Neutrophil (primary cell): Measurements from ENCODE around the gene CALN1.

Source experiments
- H3K27ac ChIP-seq: fragments of 200-600 bp; sonication (generic); 2 replicates; pipeline ENCODE4 v1.5.1; 2016; ENCODE audit warnings: mild to moderate bottlenecking, moderate library complexity
- H3K27me3 ChIP-seq: fragments of 200-600 bp; sonication (generic); 2 replicates; pipeline ENCODE4 v1.6.0; 2016; ENCODE audit warnings: mild to moderate bottlenecking
- H3K36me3 ChIP-seq: fragments of 200-600 bp; sonication (generic); 2 replicates; pipeline ENCODE4 v1.5.1; 2017
- H3K4me1 ChIP-seq, 2 experiments: fragments of 200-600 bp in 1 of 2; sonication (generic) in 1 of 2; 1 replicate in 1 of 2; 2 replicates in 1 of 2; pipeline versions ENCODE4 v1.5.1 to v1.6.1; 2013 to 2016; ENCODE audit warnings: low read depth in 1 of 2, low read length in 1 of 2, mild to moderate bottlenecking in 1 of 2, moderate library complexity in 1 of 2; ENCODE audit not compliant: control insufficient read depth in 1 of 2, insufficient read depth in 1 of 2
- H3K4me3 ChIP-seq, 2 experiments: fragments of 200-600 bp in 1 of 2; sonication (generic) in 1 of 2; 1 replicate in 1 of 2; 2 replicates in 1 of 2; pipeline ENCODE4 v1.5.1; 2013 to 2016; ENCODE audit warnings: low read depth in 1 of 2, low read length in 1 of 2, mild to moderate bottlenecking in 1 of 2, moderate library complexity in 1 of 2
- H3K9me3 ChIP-seq: fragments of 200-600 bp; sonication (generic); 2 replicates; pipeline ENCODE4 v1.5.1; 2016
- CTCF ChIP-seq: fragments of 200-600 bp; sonication (generic); IDR thresholded peaks from 2 replicates; pipeline ENCODE4 v1.5.1; 2016; ENCODE audit warnings: antibody characterized with exemption

Gene CALN1

GRCh38 chr7:71984348-71984747, 427.8 kb downstream of the CALN1 start:
- no peak overlapping the region for H3K4me3 ChIP-seq
- H3K4me1 ChIP-seq, result no peaks in the 10 kb centered on the region
- no peak for TF ChIP-seq CTCF
- no peaks in the 10 kb centered on the region for H3K9me3 ChIP-seq
- no peak overlapping the region for H3K27ac ChIP-seq
- H3K36me3 ChIP-seq, result no peaks in the 10 kb centered on the region
- peaks cover 10% of the 10 kb centered on the region for H3K27me3 ChIP-seq

- Histone ChIP-seq H3K27ac (no peak overlapping the region), H3K9me3 (no peaks in the 10 kb centered on the region), H3K4me1 (no peaks in the 10 kb centered on the region), H3K36me3 (no peaks in the 10 kb centered on the region), H3K27me3 (peaks cover under 1% of the 10 kb centered on the region), H3K4me3 (no peak overlapping the region)
- TF ChIP-seq CTCF, result no peak
These were observed 429.3 kb downstream of the CALN1 start for GRCh38 chr7:71982851-71983250.

- no peak for TF ChIP-seq CTCF
These were observed 435.5 kb downstream of the CALN1 start for GRCh38 chr7:71976645-71977044.

GRCh38 chr7:71974611-71975010, 437.5 kb downstream of the CALN1 start:
- Histone ChIP-seq H3K27me3 (no peaks in the 10 kb centered on the region), H3K36me3 (no peaks in the 10 kb centered on the region), H3K4me3 (no peak overlapping the region), H3K4me1 (no peaks in the 10 kb centered on the region), H3K27ac (no peak overlapping the region), H3K9me3 (no peaks in the 10 kb centered on the region)
- no peak for TF ChIP-seq CTCF

More at GRCh38 chr7:71976645-71977044, 435.5 kb downstream of the CALN1 start:
- Histone ChIP-seq H3K36me3 (no peaks in the 10 kb centered on the region), H3K4me1 (no peaks in the 10 kb centered on the region), H3K27me3 (no peaks in the 10 kb centered on the region), H3K27ac (no peak overlapping the region), H3K4me3 (no peak overlapping the region), H3K9me3 (no peaks in the 10 kb centered on the region)

- Histone ChIP-seq H3K27me3 (no peaks in the 10 kb centered on the region), H3K9me3 (no peaks in the 10 kb centered on the region), H3K4me1 (no peaks in the 10 kb centered on the region), H3K36me3 (no peaks in the 10 kb centered on the region), H3K4me3 (no peak overlapping the region), H3K27ac (no peak overlapping the region)
- TF ChIP-seq CTCF, result no peak
These were observed 439.6 kb downstream of the CALN1 start for GRCh38 chr7:71972534-71972933.

- Histone ChIP-seq H3K27me3 (no peaks in the 10 kb centered on the region), H3K4me1 (no peaks in the 10 kb centered on the region), H3K27ac (no peak overlapping the region), H3K9me3 (no peaks in the 10 kb centered on the region), H3K4me3 (no peak overlapping the region), H3K36me3 (no peaks in the 10 kb centered on the region)
- TF ChIP-seq CTCF, result no peak
These were observed 441.4 kb downstream of the CALN1 start for GRCh38 chr7:71970725-71971124.
